Panc1 (cell line): Measurements from ENCODE around the gene IDNK.

Source experiments
- CTCF ChIP-seq: fragments of 450-650 bp; IDR thresholded peaks from 2 replicates; pipeline ENCODE4 v1.5.1; 2017; ENCODE audit warnings: mild to moderate bottlenecking
- POLR2AphosphoS5 ChIP-seq: IDR thresholded peaks from 2 replicates; pipeline ENCODE4 v1.6.1; 2012; ENCODE audit warnings: mild to moderate bottlenecking, low read depth, low read length, moderate library complexity
- REST ChIP-seq, 2 experiments: IDR thresholded peaks; 2 replicates each; pipeline ENCODE4 v1.6.1; 2011 to 2012; ENCODE audit warnings: low read depth in 2 of 2, control low read depth in 1 of 2, low read length in 1 of 2, mild to moderate bottlenecking in 1 of 2, moderate library complexity in 1 of 2; ENCODE audit not compliant: insufficient read depth in 1 of 2
- SIN3A ChIP-seq: IDR thresholded peaks from 2 replicates; pipeline ENCODE4 v1.6.1; 2012; ENCODE audit warnings: low read depth, mild to moderate bottlenecking, low read length, moderate library complexity, borderline replicate concordance; ENCODE audit not compliant: insufficient read depth
- TCF7L2 ChIP-seq: IDR thresholded peaks from 2 replicates; pipeline ENCODE4 v1.6.1; 2011; ENCODE audit warnings: mild to moderate bottlenecking, low read depth, low read length, inconsistent platforms

DNA sequence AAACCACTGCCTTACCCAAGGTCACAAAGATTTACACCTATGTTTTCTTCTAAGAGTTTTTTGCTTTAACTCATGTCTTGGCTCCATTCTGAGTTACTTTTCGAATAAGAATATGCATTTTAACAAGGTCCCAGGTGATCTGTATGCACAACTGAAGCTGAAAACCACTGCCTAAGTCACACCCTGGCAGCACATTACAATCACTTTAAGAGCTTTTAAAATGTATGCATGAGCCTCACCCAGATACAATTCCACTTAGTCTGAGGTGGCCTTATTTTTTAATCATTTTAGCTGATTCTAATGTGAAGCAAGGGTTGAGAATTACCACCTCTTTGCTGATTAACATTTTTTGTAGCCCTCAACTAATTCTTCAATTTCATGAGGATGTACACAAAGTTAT is 29.5 kb downstream of the IDNK start:
- no peak for TF ChIP-seq REST (IDR thresholded peaks at IDR 0.05; ENCODE audit: insufficient read depth in 1 of 2, low read depth in 2 of 2, low read length in 1 of 2)
- TF ChIP-seq CTCF, result no peak
- no peak for TF ChIP-seq POLR2AphosphoS5
- no peak for TF ChIP-seq SIN3A
- no peak for TF ChIP-seq TCF7L2
